Medulla oblongata (tissue), 1 donor: ENCODE data around the gene WWOX.
"Not testable (repeated sequence)": the region's sequence is repeated elsewhere in the genome, so short reads cannot be mapped to it uniquely, and the experiment has no call there.

Source experiments
- DNase-seq: peaks from one replicate; pipeline ENCODE4 v3.0.0-alpha.2; 2015; ENCODE audit errors: extremely low spot score

Gene WWOX

DNA sequence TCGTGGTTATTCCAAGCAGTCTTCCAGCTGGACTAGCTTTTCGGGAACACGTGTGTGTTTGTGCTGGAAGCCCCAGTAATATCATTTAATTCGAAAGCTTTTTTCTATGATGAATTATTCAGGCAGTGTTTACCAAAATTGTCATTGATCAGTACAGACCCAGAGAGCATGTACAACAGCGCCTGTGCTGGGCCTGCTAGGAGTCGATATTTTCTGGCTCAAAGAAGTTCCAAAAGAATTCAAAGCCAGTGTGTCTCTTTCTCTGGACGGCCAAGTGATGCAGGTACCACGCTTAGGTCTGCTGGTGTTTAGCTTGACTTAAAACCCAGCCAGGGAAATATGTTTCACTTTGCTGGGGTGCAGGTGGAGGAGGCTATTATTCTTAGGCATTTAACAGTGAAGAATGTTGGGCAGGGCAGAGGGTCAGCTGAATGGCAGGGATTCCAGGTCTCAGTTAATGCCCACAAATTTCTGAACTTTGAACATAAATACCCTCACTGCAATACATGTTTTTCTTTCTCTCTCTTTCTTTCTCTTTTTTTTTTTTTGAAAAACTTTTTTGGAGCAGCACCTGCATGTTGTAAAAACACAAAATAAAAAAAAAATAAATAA, 401.3 kb downstream of the WWOX start:
- no peak for DNase-seq

- DNase-seq, result no peak
These were observed 402.3 kb downstream of the WWOX start for GRCh38 chr16:78501744-78502143.

DNA sequence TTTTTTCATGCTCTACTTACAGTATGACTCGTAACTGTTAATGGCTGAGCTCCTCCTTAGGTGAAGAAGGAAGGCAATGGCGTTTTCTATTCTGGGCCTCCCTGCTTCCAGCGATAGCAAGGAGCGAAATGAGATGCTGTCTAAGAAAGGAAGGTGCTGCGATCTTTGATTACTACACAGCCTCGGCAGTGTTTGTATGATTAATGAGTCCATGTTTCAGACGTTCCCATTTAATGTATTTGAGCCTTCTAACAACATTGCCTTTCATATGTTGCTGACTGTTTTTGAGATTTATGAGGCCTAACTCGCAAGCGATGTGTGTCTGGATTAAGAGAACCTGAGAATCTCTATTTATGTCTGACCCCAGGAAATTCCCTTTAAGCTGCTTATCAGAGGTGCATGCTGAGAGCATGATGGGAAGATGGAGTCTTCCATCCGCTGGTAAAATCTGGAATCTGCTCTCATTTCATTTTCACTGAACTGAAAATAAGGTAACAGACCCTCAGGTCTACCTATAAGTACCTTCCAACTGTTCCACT, 403.4 kb downstream of the WWOX start:
- no peak for DNase-seq

GRCh38 chr16:78503602-78504001, 404.1 kb downstream of the WWOX start:
- peak; percentile 87 for DNase-seq

- no peak for DNase-seq
These were observed 405.0 kb downstream of the WWOX start for GRCh38 chr16:78504401-78504851.

- peak; percentile 16 for DNase-seq
These were observed 405.6 kb downstream of the WWOX start for GRCh38 chr16:78505036-78505435.

- peak; percentile 59 for DNase-seq
These were observed 406.3 kb downstream of the WWOX start for GRCh38 chr16:78505544-78506366.

GRCh38 chr16:78506367-78507193, 407.1 kb downstream of the WWOX start:
- no peak for DNase-seq

DNA sequence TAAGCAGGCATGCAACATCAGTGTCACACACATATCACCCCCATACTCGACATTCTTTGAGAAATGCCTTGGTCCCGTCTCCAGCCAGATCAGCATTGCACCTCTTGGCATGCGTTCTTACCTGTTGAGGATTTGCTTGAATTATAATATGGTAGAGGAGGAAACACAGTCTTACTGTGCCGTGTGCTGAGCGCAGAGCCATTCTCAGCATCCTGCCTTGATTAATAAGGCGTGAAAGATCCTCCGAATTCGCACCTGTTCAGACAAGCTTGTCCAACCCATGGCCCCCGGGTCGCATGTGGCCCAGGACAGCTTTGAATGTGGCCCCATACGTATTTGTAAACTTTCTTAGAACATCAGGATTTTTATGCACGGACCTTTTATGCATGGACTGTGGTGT, 408.1 kb downstream of the WWOX start:
- no peak for DNase-seq

GRCh38 chr16:78509965-78510364, 410.5 kb downstream of the WWOX start:
- no peak for DNase-seq

DNA sequence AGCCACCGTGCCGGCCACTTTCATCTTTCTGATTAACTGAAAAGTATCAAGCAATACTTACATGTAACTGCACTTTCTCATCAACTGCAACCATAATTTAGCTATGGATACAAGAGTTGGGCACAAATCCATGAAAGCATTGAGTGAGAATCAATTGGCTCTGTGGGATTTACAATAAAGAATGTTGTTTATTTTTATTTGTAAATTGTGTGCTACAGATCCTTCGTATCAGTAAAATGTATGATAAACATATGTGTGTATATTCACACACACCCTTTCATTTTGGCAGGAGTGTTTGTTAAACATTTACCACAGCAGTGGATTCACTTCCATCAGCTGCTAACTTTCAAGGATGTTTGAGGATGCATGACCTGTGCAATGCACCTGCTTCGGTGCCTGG, 411.0 kb downstream of the WWOX start:
- DNase-seq, result no peak

GRCh38 chr16:78513838-78514237, 414.4 kb downstream of the WWOX start:
- no peak for DNase-seq

GRCh38 chr16:78514888-78515287, 415.4 kb downstream of the WWOX start:
- not testable (repeated sequence) for DNase-seq

DNA sequence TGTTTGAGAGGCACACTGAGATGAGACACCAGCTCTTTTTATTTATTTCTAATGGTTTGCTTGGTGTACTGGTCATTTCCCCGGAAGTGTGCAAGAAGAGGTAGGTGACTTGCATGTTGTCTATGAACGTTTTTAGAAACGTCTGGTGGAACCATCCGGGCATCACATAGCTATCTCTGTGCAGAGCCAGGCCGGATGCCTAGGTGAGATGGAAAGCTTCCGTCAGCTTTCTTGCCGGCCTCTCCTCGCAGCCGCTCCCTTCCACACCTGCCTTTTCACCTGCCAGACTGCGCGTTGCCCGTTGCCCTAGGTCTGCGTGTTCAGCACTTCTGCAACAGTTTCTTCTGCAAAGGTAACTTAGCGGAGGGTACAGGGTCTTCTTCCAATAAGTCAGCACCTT, 416.0 kb downstream of the WWOX start:
- DNase-seq, result no peak

DNA sequence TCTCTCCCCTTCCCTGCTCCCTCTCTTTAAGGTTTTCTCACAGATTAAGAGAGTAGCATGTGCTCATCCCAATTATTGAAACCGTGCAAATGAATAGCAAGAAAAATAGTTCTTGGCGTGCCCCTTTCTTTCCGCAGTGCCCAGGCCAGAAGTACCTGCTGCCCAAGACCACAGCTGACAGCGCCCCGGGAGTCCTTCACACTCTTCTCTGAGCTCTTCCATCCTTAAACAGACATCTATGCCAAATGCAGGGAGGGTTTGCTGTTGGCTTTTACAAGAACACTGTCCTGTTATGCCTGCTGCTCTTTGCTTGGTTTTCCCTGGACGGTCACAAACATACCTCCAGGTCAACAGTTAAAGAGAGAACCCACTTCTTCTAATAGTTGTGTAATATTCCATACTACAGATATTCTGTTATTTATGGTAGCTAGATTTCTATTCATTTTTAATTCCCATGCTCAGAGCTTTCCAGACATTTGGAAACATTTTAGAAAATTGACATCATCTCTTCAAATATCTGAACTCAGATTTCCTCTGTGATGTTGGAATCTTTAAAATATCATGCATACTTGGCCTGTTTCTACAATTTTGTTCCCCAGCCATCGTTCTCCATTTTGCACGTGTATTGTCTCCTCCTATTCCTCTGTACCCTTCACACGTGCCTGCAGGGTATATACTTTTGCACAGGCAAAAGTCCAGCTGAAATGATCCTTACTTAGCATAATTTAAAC, 416.7 kb downstream of the WWOX start:
- DNase-seq, result no peak

DNA sequence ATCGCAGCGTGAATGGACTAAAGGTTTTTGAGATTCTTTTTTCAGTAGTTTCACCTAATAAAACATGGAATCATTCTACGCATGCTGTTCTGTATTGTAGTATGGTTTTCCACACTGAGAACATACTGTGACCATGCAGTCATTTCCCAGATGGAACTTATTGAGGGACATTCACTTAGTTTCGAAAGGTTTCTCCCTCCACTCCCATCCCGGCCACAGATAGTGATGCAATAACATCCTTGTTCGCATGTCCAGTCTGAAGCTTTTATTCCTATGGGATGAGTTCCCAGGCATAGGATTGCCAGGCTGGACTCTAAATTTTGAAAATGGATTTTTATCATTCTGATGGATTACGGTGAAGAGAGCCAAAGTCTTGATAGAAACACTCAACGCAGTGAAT, 420.4 kb downstream of the WWOX start:
- DNase-seq, result no peak

GRCh38 chr16:78520470-78520869, 421.0 kb downstream of the WWOX start:
- DNase-seq, result no peak

DNA sequence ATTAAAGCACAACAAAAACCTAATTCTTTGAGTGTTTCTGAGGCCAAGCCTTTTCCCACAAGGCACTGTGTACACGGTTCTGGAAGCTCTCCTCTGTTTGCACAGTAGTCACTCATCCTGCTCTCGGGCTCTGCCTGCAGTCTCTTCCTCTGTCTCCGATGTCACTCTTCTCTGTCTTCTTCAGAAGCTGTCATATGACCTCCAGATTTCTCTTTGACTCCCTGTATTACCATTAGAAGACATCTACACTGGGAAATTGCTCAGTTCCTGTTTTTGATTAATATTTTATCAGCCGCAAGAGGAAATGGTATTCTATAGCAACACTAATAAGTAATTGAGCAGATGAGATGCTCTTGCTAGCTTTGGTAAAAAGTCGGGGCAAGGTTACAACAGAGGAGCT, 422.9 kb downstream of the WWOX start:
- DNase-seq, result peak; percentile 13

GRCh38 chr16:78523212-78523985, 423.9 kb downstream of the WWOX start:
- DNase-seq, result no peak

- no peak for DNase-seq
These were observed 424.7 kb downstream of the WWOX start for GRCh38 chr16:78524066-78524595.
